Ishikawa (cell line): ENCODE measurements around the gene GPR84.

Experiments
- CREB1 ChIP-seq: IDR thresholded peaks from 2 replicates; pipeline ENCODE4 v1.6.1; 2012; ENCODE audit warnings: low read depth
- TEAD4 ChIP-seq: IDR thresholded peaks from 2 replicates; pipeline ENCODE4 v1.6.1; 2012
- YY1 ChIP-seq: IDR thresholded peaks from 2 replicates; pipeline ENCODE4 v1.6.1; 2012; ENCODE audit warnings: low read depth
- TF ChIP-seq, protein P1 (sequence below): IDR thresholded peaks from 2 replicates; pipeline ENCODE4 v1.6.1; 2012; ENCODE audit warnings: low read depth, mild to moderate bottlenecking

- TF ChIP-seq, protein P1, sequence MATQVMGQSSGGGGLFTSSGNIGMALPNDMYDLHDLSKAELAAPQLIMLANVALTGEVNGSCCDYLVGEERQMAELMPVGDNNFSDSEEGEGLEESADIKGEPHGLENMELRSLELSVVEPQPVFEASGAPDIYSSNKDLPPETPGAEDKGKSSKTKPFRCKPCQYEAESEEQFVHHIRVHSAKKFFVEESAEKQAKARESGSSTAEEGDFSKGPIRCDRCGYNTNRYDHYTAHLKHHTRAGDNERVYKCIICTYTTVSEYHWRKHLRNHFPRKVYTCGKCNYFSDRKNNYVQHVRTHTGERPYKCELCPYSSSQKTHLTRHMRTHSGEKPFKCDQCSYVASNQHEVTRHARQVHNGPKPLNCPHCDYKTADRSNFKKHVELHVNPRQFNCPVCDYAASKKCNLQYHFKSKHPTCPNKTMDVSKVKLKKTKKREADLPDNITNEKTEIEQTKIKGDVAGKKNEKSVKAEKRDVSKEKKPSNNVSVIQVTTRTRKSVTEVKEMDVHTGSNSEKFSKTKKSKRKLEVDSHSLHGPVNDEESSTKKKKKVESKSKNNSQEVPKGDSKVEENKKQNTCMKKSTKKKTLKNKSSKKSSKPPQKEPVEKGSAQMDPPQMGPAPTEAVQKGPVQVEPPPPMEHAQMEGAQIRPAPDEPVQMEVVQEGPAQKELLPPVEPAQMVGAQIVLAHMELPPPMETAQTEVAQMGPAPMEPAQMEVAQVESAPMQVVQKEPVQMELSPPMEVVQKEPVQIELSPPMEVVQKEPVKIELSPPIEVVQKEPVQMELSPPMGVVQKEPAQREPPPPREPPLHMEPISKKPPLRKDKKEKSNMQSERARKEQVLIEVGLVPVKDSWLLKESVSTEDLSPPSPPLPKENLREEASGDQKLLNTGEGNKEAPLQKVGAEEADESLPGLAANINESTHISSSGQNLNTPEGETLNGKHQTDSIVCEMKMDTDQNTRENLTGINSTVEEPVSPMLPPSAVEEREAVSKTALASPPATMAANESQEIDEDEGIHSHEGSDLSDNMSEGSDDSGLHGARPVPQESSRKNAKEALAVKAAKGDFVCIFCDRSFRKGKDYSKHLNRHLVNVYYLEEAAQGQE, result no peak
- TF ChIP-seq YY1, result peak; percentile 37; the same call in 1 of the 2 replicates
- TF ChIP-seq CREB1, result peak; percentile 82
- TF ChIP-seq TEAD4, result peak; percentile 66
Measured at GRCh38 chr12:54358945-54359761, 5.1 kb downstream of the GPR84 start.
